Mucosa of stomach (tissue), 1 donor: ENCODE results near the gene MEGF11.

Experiments used
- H3K27me3 ChIP-seq: one replicate; pipeline ENCODE4 v1.7.0; 2013; ENCODE audit warnings: mild to moderate bottlenecking, low read length; ENCODE audit not compliant: control insufficient read depth, insufficient read depth
- H3K36me3 ChIP-seq: one replicate; pipeline ENCODE4 v1.7.0; 2013; ENCODE audit warnings: low read length; ENCODE audit not compliant: control insufficient read depth, insufficient read depth
- H3K4me1 ChIP-seq: one replicate; pipeline ENCODE4 v1.7.0; 2013; ENCODE audit warnings: mild to moderate bottlenecking, low read length; ENCODE audit not compliant: control insufficient read depth, insufficient read depth
- H3K4me3 ChIP-seq: one replicate; pipeline ENCODE4 v1.7.0; 2013; ENCODE audit warnings: low read length
- H3K9ac ChIP-seq: one replicate; pipeline ENCODE4 v1.7.0; 2013; ENCODE audit warnings: mild to moderate bottlenecking, low read length, moderate library complexity
- H3K9me3 ChIP-seq: one replicate; pipeline ENCODE4 v1.7.0; 2013; ENCODE audit warnings: mild to moderate bottlenecking, low read length, moderate library complexity; ENCODE audit not compliant: control insufficient read depth
- donor health status: Pancreatic carcinoma.

MEGF11 gene

DNA sequence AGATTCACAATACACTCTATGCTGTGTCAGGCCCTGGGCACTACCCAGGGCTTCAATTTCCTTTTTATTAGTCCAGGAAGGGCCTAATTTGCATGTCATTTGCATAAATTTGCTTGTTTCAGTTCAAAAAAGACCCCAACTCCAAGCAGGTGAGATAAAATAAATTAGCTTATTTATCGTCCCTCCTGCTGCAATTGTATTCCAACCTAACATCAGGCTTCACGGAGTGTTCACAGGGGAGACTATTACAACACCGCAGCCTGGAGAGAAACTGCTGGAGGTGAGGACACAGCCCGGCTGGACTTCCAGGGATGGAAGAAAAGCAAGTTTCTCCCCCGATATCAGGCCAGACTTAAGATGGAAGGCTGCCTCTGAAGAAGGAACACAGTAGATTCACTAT, 62.8 kb downstream of the MEGF11 start:
- Histone ChIP-seq H3K4me1 (no peaks in the 10 kb centered on the region), H3K9me3 (no peaks in the 10 kb centered on the region), H3K4me3 (no peak overlapping the region), H3K27me3 (no peaks in the 10 kb centered on the region), H3K36me3 (no peaks in the 10 kb centered on the region), H3K9ac (no peak overlapping the region)

DNA sequence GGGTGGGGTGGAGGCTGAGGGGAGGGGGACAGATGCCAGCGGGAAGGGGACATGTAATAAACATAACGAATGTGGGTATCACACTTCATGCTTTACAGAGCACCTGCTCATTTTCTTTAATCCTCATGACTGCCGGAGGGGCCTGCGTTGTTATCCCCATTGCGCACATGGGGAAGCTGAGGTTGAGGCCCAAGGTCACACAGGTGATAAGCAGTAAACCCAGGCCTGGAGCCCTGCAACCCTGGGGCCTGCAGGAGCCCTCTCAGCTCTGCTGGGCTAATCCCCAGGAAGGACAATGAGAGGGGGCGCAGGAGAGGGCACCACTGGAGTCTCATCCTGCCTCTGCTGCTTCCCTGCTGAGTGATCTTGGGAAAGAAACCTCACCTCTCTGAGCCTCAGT, 64.3 kb downstream of the MEGF11 start:
- no peak overlapping the region for H3K4me3 ChIP-seq
- H3K36me3 ChIP-seq: no peaks in the 10 kb centered on the region
- no peaks in the 10 kb centered on the region for H3K9me3 ChIP-seq
- no peak overlapping the region for H3K9ac ChIP-seq
- no peaks in the 10 kb centered on the region for H3K4me1 ChIP-seq
- no peaks in the 10 kb centered on the region for H3K27me3 ChIP-seq

DNA sequence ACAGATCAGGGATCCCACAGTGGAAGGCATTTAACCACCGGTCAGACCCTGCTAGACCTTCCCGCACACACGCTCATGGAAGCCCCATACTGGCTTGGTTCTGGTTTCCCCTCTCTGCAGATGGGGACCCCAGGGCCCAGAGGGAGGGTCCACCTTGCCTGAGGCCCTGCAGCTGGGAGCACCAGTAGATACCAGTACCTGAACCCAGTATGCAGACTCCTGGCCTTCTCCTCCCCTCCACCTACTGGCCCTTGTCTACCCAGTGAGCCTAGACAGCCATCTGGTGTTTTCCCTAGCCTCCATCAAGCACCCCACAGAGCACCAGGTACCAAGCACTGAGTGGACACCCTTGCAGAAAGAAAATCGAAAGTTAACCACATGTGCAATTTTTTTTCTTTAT, 65.1 kb downstream of the MEGF11 start:
- Histone ChIP-seq H3K9me3 (no peaks in the 10 kb centered on the region), H3K9ac (no peak overlapping the region)

GRCh38 chr15:66187271-66187670, 66.3 kb downstream of the MEGF11 start:
- Histone ChIP-seq H3K9ac (no peak overlapping the region), H3K9me3 (no peaks in the 10 kb centered on the region), H3K4me3 (no peak overlapping the region), H3K4me1 (no peaks in the 10 kb centered on the region), H3K36me3 (no peaks in the 10 kb centered on the region), H3K27me3 (no peaks in the 10 kb centered on the region)

More for the DNA sequence above, 65.1 kb downstream of the MEGF11 start:
- Histone ChIP-seq H3K4me1 (no peaks in the 10 kb centered on the region), H3K27me3 (no peaks in the 10 kb centered on the region), H3K4me3 (no peak overlapping the region), H3K36me3 (no peaks in the 10 kb centered on the region)

- Histone ChIP-seq H3K27me3 (no peaks in the 10 kb centered on the region), H3K4me1 (no peaks in the 10 kb centered on the region), H3K36me3 (no peaks in the 10 kb centered on the region), H3K4me3 (no peak overlapping the region), H3K9ac (no peak overlapping the region), H3K9me3 (no peaks in the 10 kb centered on the region)
Observed at GRCh38 chr15:66186049-66186825, 67.3 kb downstream of the MEGF11 start.

- H3K9me3 ChIP-seq: no peaks in the 10 kb centered on the region
- H3K4me1 ChIP-seq: no peaks in the 10 kb centered on the region
- H3K4me3 ChIP-seq: no peak overlapping the region
- H3K36me3 ChIP-seq: no peaks in the 10 kb centered on the region
- no peaks in the 10 kb centered on the region for H3K27me3 ChIP-seq
- H3K9ac ChIP-seq: no peak overlapping the region
Observed at GRCh38 chr15:66184936-66185790, 68.4 kb downstream of the MEGF11 start.

GRCh38 chr15:66184492-66184891, 69.1 kb downstream of the MEGF11 start:
- Histone ChIP-seq H3K4me1 (no peaks in the 10 kb centered on the region), H3K9me3 (no peaks in the 10 kb centered on the region), H3K36me3 (no peaks in the 10 kb centered on the region), H3K27me3 (no peaks in the 10 kb centered on the region), H3K4me3 (no peak overlapping the region), H3K9ac (no peak overlapping the region)

DNA sequence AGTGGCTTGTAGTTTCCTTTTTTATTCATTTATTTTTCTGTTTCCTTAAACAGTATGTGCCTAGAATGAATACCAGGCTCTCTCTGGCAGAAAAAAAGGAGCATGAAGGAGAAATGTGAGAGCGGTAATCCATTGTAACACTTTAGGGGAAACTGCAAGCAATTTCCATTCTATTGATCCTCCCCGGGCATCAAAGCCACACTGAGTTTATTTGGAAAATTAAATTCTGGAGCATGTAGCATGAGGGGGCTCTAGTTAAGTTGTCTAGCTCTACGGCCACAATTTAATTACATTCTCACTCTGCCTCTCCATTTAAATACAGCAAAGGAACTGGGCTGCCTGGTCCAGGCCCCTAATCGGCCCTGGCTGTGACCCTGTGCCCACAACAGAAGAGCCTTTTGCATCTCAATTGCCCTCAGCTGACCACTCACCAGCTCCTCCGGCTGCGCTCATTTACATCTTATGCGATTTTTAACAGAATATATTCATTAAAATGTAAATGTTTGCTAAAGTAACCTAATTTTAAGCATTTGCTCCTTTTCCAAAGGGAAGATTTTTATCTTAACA, 72.9 kb downstream of the MEGF11 start:
- Histone ChIP-seq H3K4me1 (no peaks in the 10 kb centered on the region), H3K27me3 (no peaks in the 10 kb centered on the region), H3K9ac (no peak overlapping the region), H3K36me3 (no peaks in the 10 kb centered on the region), H3K4me3 (no peak overlapping the region), H3K9me3 (no peaks in the 10 kb centered on the region)

DNA sequence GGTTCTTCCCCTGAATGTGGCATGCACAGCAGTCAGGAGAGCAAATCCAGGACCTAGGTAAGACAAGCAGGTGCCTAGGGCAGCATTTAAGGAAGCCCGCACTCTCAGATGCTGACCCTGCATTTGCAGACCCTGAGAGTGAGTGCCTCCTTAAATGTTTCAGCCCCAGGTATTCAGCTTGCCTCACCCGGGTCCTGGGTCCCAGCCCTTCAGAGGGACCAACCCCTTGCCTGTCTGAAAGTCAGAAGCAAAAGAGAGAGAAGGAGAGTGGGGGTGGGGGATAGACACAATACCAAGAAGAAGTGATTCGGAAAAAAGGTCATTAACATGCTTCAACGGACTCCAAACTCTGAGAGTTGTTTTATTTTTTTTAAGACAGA, 75.0 kb downstream of the MEGF11 start:
- H3K9me3 ChIP-seq: no peaks in the 10 kb centered on the region
- no peaks in the 10 kb centered on the region for H3K27me3 ChIP-seq
- H3K4me3 ChIP-seq: no peak overlapping the region
- no peaks in the 10 kb centered on the region for H3K36me3 ChIP-seq
- H3K4me1 ChIP-seq: no peaks in the 10 kb centered on the region
- H3K9ac ChIP-seq: no peak overlapping the region

GRCh38 chr15:66172324-66172980, 81.1 kb downstream of the MEGF11 start:
- Histone ChIP-seq H3K9me3 (no peaks in the 10 kb centered on the region), H3K4me3 (no peak overlapping the region), H3K27me3 (peaks cover 8% of the 10 kb centered on the region), H3K9ac (no peak overlapping the region), H3K36me3 (no peaks in the 10 kb centered on the region), H3K4me1 (no peaks in the 10 kb centered on the region)

GRCh38 chr15:66171841-66172240, 81.7 kb downstream of the MEGF11 start:
- H3K36me3 ChIP-seq: no peaks in the 10 kb centered on the region
- H3K4me3 ChIP-seq: no peak overlapping the region
- no peak overlapping the region for H3K9ac ChIP-seq
- H3K27me3 ChIP-seq: peaks cover 8% of the 10 kb centered on the region
- H3K4me1 ChIP-seq: no peaks in the 10 kb centered on the region
- H3K9me3 ChIP-seq: no peaks in the 10 kb centered on the region

- Histone ChIP-seq H3K36me3 (no peaks in the 10 kb centered on the region), H3K9ac (no peak overlapping the region), H3K27me3 (peaks cover 8% of the 10 kb centered on the region), H3K9me3 (no peaks in the 10 kb centered on the region), H3K4me3 (no peak overlapping the region), H3K4me1 (no peaks in the 10 kb centered on the region)
Observed at GRCh38 chr15:66170716-66171115, 82.8 kb downstream of the MEGF11 start.
